Measurements from ENCODE around the gene SKAP2. TPM values are rescaled to one million over a fixed set of nuclear protein-coding genes. Genes with fewer than 3 reads are reported as not detected.

The SKAP2 gene
- polyA plus RNA-seq, 1 donor from 2014 or later, result 3.6 TPM

DNA sequence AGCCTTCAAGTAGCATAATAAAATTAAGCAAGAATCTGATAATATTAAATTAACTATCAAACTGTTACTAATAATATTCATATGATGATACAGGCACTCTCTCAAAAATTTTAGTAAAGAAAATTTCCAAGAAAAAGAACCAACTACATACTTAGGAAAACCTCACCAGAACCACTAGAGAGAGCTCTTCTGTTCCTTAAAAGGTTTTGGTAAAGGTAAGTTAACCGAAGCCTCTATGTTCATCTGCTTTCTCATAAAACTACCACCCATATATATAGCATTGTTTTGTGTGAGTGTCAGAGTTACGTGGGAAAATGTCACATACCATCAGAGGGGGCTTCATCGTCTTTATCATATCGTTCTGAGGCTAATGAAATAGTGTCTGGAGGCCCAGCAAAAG, 20.7 kb downstream of the SKAP2 start:
- Histone ChIP-seq H3K27ac (ENCODE audit: low read length) (no peak overlapping the region), H3K9me2 (ENCODE audit: insufficient read depth, low read length) (no peaks in the 10 kb centered on the region), H3K27me3 (ENCODE audit: insufficient read depth, low read depth, low read length) (peaks cover 29% of the 10 kb centered on the region), H3K4me3 (ENCODE audit: low read length) (no peak overlapping the region), H3K36me3 (ENCODE audit: insufficient read depth, low read length) (no peaks in the 10 kb centered on the region), H3K9me3 (ENCODE audit: low read length) (no peaks in the 10 kb centered on the region), H3F3A (ENCODE audit: insufficient read depth, low read length, poor library complexity, severe bottlenecking) (no peaks in the 10 kb centered on the region), H3K79me2 (replicated peaks; ENCODE audit: insufficient read depth, low read length) (no peaks in the 10 kb centered on the region), H2AFZ (ENCODE audit: low read depth, low read length) (no peak overlapping the region), H3K9ac (ENCODE audit: low read length) (no peak overlapping the region), H4K20me1 (ENCODE audit: insufficient read depth) (no peaks in the 10 kb centered on the region), H3K4me2 (ENCODE audit: low read length) (no peak overlapping the region)
- TF ChIP-seq SMC3 (conservative IDR thresholded peaks at IDR 0.05; ENCODE audit: poor library complexity) (no peak), TAF1 (IDR thresholded peaks at IDR 0.05; ENCODE audit: low read depth) (no peak), MXI1 (conservative IDR thresholded peaks at IDR 0.05; ENCODE audit: poor library complexity, severe bottlenecking) (no peak)

DNA sequence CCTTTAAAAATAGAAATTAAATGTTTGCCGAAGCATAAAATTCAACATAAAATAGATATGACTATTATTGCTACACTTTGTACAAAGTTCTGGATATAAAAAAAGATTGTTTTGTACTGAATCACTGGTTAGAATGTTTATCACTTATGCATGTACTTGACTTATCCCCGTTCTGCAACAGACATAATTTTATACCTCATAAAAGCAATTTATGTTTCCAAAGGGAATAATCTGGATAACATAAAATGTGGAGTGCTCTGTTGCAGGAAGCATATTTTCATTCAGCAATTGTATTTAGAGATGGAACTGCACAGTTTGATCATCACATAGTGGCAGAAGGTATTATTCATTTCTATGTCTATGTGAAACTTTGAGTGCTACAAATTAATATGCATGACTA, 21.5 kb downstream of the SKAP2 start:
- Histone ChIP-seq H3K4me3 (ENCODE audit: low read length) (no peak overlapping the region), H3K79me2 (replicated peaks; ENCODE audit: insufficient read depth, low read length) (no peaks in the 10 kb centered on the region), H3K27me3 (ENCODE audit: insufficient read depth, low read depth, low read length) (peaks cover 21% of the 10 kb centered on the region), H3K27ac (ENCODE audit: low read length) (no peak overlapping the region), H3F3A (ENCODE audit: insufficient read depth, low read length, poor library complexity, severe bottlenecking) (no peaks in the 10 kb centered on the region), H3K9me3 (ENCODE audit: low read length) (no peaks in the 10 kb centered on the region), H2AFZ (ENCODE audit: low read depth, low read length) (no peak overlapping the region), H3K9ac (ENCODE audit: low read length) (no peak overlapping the region), H3K9me2 (ENCODE audit: insufficient read depth, low read length) (no peaks in the 10 kb centered on the region), H3K4me2 (ENCODE audit: low read length) (no peak overlapping the region), H4K20me1 (ENCODE audit: insufficient read depth) (no peaks in the 10 kb centered on the region), H3K36me3 (ENCODE audit: insufficient read depth, low read length) (no peaks in the 10 kb centered on the region)
- TF ChIP-seq, protein P1, sequence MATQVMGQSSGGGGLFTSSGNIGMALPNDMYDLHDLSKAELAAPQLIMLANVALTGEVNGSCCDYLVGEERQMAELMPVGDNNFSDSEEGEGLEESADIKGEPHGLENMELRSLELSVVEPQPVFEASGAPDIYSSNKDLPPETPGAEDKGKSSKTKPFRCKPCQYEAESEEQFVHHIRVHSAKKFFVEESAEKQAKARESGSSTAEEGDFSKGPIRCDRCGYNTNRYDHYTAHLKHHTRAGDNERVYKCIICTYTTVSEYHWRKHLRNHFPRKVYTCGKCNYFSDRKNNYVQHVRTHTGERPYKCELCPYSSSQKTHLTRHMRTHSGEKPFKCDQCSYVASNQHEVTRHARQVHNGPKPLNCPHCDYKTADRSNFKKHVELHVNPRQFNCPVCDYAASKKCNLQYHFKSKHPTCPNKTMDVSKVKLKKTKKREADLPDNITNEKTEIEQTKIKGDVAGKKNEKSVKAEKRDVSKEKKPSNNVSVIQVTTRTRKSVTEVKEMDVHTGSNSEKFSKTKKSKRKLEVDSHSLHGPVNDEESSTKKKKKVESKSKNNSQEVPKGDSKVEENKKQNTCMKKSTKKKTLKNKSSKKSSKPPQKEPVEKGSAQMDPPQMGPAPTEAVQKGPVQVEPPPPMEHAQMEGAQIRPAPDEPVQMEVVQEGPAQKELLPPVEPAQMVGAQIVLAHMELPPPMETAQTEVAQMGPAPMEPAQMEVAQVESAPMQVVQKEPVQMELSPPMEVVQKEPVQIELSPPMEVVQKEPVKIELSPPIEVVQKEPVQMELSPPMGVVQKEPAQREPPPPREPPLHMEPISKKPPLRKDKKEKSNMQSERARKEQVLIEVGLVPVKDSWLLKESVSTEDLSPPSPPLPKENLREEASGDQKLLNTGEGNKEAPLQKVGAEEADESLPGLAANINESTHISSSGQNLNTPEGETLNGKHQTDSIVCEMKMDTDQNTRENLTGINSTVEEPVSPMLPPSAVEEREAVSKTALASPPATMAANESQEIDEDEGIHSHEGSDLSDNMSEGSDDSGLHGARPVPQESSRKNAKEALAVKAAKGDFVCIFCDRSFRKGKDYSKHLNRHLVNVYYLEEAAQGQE (IDR thresholded peaks at IDR 0.05; ENCODE audit: borderline replicate concordance), result no peak
- TF ChIP-seq TAF1 (IDR thresholded peaks at IDR 0.05; ENCODE audit: low read depth) (no peak), POLR2AphosphoS5 (IDR thresholded peaks at IDR 0.05) (no peak), EP300 (conservative IDR thresholded peaks at IDR 0.05; ENCODE audit: poor library complexity, severe bottlenecking) (no peak), MXI1 (conservative IDR thresholded peaks at IDR 0.05; ENCODE audit: poor library complexity, severe bottlenecking) (no peak), RAD21 (conservative IDR thresholded peaks at IDR 0.05) (no peak), EZH2 (IDR thresholded peaks at IDR 0.05; ENCODE audit: borderline replicate concordance, insufficient read depth, low read length, poor library complexity, severe bottlenecking) (no peak), SMC3 (conservative IDR thresholded peaks at IDR 0.05; ENCODE audit: poor library complexity) (no peak)
- TF ChIP-seq, protein P2, sequence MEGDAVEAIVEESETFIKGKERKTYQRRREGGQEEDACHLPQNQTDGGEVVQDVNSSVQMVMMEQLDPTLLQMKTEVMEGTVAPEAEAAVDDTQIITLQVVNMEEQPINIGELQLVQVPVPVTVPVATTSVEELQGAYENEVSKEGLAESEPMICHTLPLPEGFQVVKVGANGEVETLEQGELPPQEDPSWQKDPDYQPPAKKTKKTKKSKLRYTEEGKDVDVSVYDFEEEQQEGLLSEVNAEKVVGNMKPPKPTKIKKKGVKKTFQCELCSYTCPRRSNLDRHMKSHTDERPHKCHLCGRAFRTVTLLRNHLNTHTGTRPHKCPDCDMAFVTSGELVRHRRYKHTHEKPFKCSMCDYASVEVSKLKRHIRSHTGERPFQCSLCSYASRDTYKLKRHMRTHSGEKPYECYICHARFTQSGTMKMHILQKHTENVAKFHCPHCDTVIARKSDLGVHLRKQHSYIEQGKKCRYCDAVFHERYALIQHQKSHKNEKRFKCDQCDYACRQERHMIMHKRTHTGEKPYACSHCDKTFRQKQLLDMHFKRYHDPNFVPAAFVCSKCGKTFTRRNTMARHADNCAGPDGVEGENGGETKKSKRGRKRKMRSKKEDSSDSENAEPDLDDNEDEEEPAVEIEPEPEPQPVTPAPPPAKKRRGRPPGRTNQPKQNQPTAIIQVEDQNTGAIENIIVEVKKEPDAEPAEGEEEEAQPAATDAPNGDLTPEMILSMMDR (IDR thresholded peaks at IDR 0.05; ENCODE audit: poor library complexity, severe bottlenecking), result no peak
